GM19238 (cell line): ENCODE results near the gene ARHGEF12.

ENCODE experiments used
- DNase-seq: peaks from one replicate; pipeline ENCODE4 v3.0.0; 2011; ENCODE audit warnings: low spot score; ENCODE audit not compliant: insufficient read length

ARHGEF12 gene

DNA sequence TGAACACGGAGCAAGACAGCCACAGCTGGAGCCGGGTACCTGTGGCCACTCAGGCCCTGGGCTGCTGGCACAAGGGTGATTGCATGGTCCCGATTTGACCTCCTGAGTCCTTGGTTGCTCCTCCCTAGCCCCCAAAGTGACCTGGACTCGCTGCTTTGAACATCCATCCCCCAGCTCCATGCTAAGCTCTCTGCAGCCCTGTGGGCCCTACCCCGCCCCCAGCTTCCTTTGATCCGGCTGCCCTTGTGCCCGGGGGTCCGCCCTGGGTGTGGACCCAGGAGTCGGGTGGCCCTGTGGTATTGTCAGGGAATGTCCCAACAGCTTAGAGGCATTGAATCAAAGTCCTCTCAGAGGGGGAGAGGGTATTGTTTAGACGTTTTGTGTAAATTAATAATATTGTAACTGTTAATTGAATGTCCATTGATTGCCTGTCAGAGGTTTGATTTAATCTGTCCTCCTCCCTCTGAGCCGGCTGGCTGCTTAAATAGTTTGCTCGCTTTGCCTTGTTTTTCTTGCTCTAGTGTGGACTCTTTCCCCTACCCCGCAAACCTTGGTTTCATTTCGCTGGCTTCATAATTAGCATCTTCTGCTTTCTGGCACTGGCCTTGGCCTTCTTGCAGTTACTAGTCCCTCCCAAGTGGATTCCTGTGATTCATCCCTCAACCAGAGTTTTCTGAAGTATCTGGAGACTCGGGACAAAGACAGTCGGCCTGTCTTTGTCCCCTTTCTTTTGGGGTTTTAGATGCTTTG lies 196.0 kb downstream of the ARHGEF12 start:
- no peak for DNase-seq

DNA sequence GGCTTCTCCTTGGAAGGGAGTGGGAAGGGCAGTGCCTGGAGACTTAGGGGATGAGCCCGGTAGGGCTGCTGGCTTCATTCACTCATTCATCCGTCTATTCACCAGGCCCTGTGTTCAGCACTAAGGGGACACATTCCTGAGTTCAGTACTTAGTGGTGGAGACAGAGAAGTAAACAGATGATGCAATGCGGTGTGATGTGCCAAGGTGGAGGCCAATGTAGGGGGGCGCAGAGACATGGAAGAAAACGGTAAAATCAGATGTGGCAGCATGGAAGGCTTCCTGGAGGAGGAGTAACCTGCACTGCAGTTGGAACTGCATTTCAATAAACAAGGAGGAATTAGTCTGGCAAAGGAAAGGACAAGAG lies 196.6 kb downstream of the ARHGEF12 start:
- no peak for DNase-seq

DNA sequence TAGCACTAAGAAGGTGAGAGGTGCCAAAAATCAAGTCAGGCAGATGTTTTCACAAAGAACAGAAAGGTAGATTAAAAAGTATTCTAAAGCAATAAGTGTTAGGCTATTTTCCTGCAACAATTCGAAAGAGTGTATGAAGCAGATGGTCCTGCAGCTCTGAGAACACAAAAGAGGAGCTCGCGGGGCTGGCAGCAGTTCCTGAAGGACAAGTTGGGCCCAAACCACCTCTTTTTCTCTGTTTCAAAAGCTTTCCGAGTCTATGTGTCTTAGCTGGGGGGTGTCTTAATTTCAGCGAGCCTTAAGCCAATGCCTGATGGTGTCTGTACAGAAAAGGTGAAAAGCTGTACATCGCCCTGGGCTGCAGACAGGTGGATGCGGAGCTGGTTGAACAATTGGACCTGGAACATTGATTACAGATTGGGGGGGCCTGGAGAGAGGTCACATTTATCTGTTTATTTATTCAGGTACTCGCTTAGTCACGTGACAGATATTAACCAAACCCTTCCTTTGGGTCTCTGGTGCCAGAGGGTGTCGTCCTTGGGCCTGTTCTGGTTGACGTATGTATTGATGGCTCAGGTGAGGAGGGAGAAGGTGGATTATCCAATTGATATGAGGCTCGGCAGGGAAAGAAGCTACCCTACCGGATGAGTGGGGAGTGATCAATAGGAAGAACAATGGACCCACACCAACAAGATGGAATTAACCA lies 200.0 kb downstream of the ARHGEF12 start:
- DNase-seq: no peak

DNA sequence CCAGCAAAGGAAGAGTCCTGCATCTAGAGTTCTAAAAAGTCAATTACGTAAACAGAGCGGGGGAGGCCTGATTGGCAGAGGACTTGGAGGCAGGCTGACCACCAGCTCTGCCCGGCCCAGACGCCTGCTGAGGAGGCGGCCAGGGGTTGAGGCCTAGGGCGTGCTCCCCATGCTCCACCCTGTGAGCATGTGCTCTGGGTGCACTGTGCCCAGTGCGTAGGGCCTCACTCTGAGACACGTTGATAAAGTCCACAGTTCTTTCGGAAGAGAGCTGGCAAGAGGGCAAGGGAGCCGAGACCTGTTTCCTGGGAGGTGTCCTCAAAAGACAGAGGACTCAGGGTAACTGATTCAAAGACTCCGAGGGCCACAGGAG lies 200.6 kb downstream of the ARHGEF12 start:
- DNase-seq: no peak

DNA sequence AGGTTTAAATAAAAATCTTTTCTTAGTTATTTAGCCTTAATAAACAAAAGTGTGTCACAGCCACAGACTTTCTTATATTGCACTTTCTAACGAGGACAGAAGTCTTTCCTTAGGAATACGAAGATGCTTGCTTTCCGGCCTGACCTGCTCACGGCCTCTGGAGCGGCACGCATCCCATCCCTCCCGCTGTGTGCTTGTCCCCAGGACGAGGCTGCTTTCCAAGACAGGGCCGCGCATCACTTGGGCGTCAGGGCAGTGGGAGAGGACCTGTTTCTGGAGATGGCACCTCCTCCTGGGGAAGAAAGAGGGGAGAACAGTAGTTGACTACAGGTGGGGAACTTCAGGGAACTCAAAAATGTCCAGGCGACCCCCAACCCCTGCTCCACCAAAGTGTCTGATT lies 201.8 kb downstream of the ARHGEF12 start:
- DNase-seq: no peak

DNA sequence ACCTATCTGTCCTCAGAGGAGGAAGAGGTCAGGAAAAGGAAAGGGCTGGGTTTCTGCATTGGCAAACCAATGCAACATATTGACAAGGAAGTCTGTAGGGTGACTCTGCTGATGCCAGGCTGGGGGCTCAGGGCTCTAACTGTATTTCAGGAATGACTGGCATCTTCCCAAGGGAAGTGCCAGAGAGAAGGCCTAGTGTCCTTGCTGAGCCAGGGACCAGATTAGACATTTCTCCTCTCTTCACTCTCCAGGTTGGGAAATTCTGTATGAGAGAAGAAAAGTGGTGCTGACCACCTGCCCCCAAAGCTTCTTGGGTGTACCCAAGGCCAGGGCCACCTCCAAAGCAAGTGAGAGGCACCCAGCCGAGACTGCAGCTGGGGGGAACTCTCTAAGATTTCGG lies 202.5 kb downstream of the ARHGEF12 start:
- no peak for DNase-seq
